Chondrocyte (in vitro differentiated cells): Measurements from ENCODE around the gene PAK3. TPM values are rescaled to one million over a fixed set of nuclear protein-coding genes. Genes with fewer than 3 reads are reported as not detected.

ENCODE experiments used
- DNase-seq: peaks from one replicate; pipeline ENCODE4 v3.0.0; 2021; ENCODE audit warnings: mixed read lengths, low spot score
- H3K27ac Mint-ChIP-seq: one replicate; pipeline ENCODE4 v1.8.0; 2021; ENCODE audit warnings: mild to moderate bottlenecking, moderate library complexity, mixed read lengths; ENCODE audit not compliant: unreplicated experiment
- H3K27me3 Mint-ChIP-seq: 2 replicates; pipeline ENCODE4 v1.8.0; 2021; ENCODE audit warnings: low read depth, mixed read lengths
- H3K36me3 Mint-ChIP-seq: 2 replicates; pipeline ENCODE4 v1.8.0; 2021; ENCODE audit warnings: low read depth, mixed read lengths
- H3K4me1 Mint-ChIP-seq: 2 replicates; pipeline ENCODE4 v1.8.0; 2021; ENCODE audit warnings: low read depth, mild to moderate bottlenecking, mixed read lengths
- H3K4me3 Mint-ChIP-seq: one replicate; pipeline ENCODE4 v1.8.0; 2021; ENCODE audit warnings: mild to moderate bottlenecking, moderate library complexity, mixed read lengths; ENCODE audit not compliant: unreplicated experiment
- H3K9me3 Mint-ChIP-seq: 2 replicates; pipeline ENCODE4 v1.8.0; 2021; ENCODE audit warnings: low read depth, mixed read lengths
- CTCF ChIP-seq: fragments of 200-600 bp; sonication (generic); IDR thresholded peaks from 2 replicates; pipeline ENCODE4 v1.5.0; 2021; ENCODE audit warnings: antibody characterized with exemption, mild to moderate bottlenecking, moderate library complexity
- total RNA-seq: library from RNA; stranded (reverse); gene quantifications from 3 replicates; pipeline ENCODE4 v1.2.1, GENCODE V29; 2021

Gene PAK3
- total RNA-seq, 1 donor from 2014 or later = 0.27 TPM

- Mint-ChIP-seq H3K4me1 (no peaks in the 10 kb centered on the region), H3K27ac (no peak overlapping the region), H3K4me3 (no peak overlapping the region), H3K27me3 (no peaks in the 10 kb centered on the region), H3K36me3 (no peaks in the 10 kb centered on the region), H3K9me3 (no peaks in the 10 kb centered on the region)
- no peak for TF ChIP-seq CTCF
- no peak for DNase-seq
Observed at GRCh38 chrX:111260451-111260850, 164.5 kb downstream of the PAK3 start.

GRCh38 chrX:111262086-111262485 lies 166.1 kb downstream of the PAK3 start:
- Mint-ChIP-seq H3K4me1 (no peaks in the 10 kb centered on the region), H3K36me3 (no peaks in the 10 kb centered on the region), H3K27ac (no peak overlapping the region), H3K27me3 (no peaks in the 10 kb centered on the region), H3K9me3 (no peaks in the 10 kb centered on the region), H3K4me3 (no peak overlapping the region)
- DNase-seq = no peak
- TF ChIP-seq CTCF = no peak

GRCh38 chrX:111264385-111264784 lies 168.4 kb downstream of the PAK3 start:
- Mint-ChIP-seq H3K27ac (no peak overlapping the region), H3K4me3 (no peak overlapping the region), H3K9me3 (no peaks in the 10 kb centered on the region), H3K4me1 (no peaks in the 10 kb centered on the region), H3K27me3 (peaks cover 2% of the 10 kb centered on the region), H3K36me3 (no peaks in the 10 kb centered on the region)
- no peak for TF ChIP-seq CTCF
- no peak for DNase-seq

- no peak for TF ChIP-seq CTCF
- H3K36me3 Mint-ChIP-seq = no peaks in the 10 kb centered on the region
- no peaks in the 10 kb centered on the region for H3K4me1 Mint-ChIP-seq
- H3K27me3 Mint-ChIP-seq = peaks cover 2% of the 10 kb centered on the region
- H3K4me3 Mint-ChIP-seq = no peak overlapping the region
- H3K27ac Mint-ChIP-seq = no peak overlapping the region
- no peaks in the 10 kb centered on the region for H3K9me3 Mint-ChIP-seq
- DNase-seq = no peak
Observed at GRCh38 chrX:111265486-111265885, 169.5 kb downstream of the PAK3 start.

GRCh38 chrX:111268506-111268905 lies 172.5 kb downstream of the PAK3 start:
- peaks cover 8% of the 10 kb centered on the region for H3K27me3 Mint-ChIP-seq
- H3K9me3 Mint-ChIP-seq = no peaks in the 10 kb centered on the region
- no peaks in the 10 kb centered on the region for H3K4me1 Mint-ChIP-seq
- no peaks in the 10 kb centered on the region for H3K36me3 Mint-ChIP-seq
- DNase-seq = no peak
- no peak overlapping the region for H3K4me3 Mint-ChIP-seq
- no peak overlapping the region for H3K27ac Mint-ChIP-seq
- TF ChIP-seq CTCF = no peak
